T-helper 9 cell (primary cell): ENCODE results near the gene ZNF778.
A peak's percentile ranks its signal among the peaks of the same experiment; 100 is the strongest.
"Not testable (repeated sequence)": the region's sequence is repeated elsewhere in the genome, so short reads cannot be mapped to it uniquely, and the experiment has no call there.

Experiments used
- DNase-seq: peaks from one replicate; pipeline ENCODE4 v3.0.0-alpha.2; 2020

The ZNF778 gene

GRCh38 chr16:89183463-89183862, 34.0 kb upstream of the ZNF778 start:
- DNase-seq = no peak

GRCh38 chr16:89183975-89184676, 33.4 kb upstream of the ZNF778 start:
- no peak for DNase-seq

- no peak for DNase-seq
Observed at GRCh38 chr16:89184677-89184932, 32.9 kb upstream of the ZNF778 start.

- peak; percentile 26 for DNase-seq
Observed at GRCh38 chr16:89184933-89185794, 32.3 kb upstream of the ZNF778 start.

GRCh38 chr16:89185887-89186592, 31.5 kb upstream of the ZNF778 start:
- not testable (repeated sequence) for DNase-seq

- DNase-seq = not testable (repeated sequence)
Observed at GRCh38 chr16:89186593-89187031, 30.9 kb upstream of the ZNF778 start.

GRCh38 chr16:89187032-89187769, 30.3 kb upstream of the ZNF778 start:
- DNase-seq = no peak

- no peak for DNase-seq
Observed at GRCh38 chr16:89187770-89188392, 29.6 kb upstream of the ZNF778 start.

GRCh38 chr16:89188471-89189357, 28.8 kb upstream of the ZNF778 start:
- not testable (repeated sequence) for DNase-seq

- DNase-seq = no peak
Observed at GRCh38 chr16:89189358-89190025, 28.0 kb upstream of the ZNF778 start.

GRCh38 chr16:89190150-89190958, 27.1 kb upstream of the ZNF778 start:
- no peak for DNase-seq

GRCh38 chr16:89191033-89191900, 26.2 kb upstream of the ZNF778 start:
- no peak for DNase-seq

GRCh38 chr16:89191901-89192185, 25.7 kb upstream of the ZNF778 start:
- no peak for DNase-seq

- DNase-seq = peak; percentile 74
Observed at GRCh38 chr16:89192186-89192955, 25.1 kb upstream of the ZNF778 start.

- DNase-seq = no peak
Observed at GRCh38 chr16:89192956-89193575, 24.4 kb upstream of the ZNF778 start.

- DNase-seq = no peak
Observed at GRCh38 chr16:89193576-89194293, 23.8 kb upstream of the ZNF778 start.
